Thyroid gland (tissue), 4 donors: ENCODE measurements around the gene SYT4.

Experiments
- CTCF ChIP-seq, 6 experiments: fragments of 200-600 bp in 3 of 6; fragments of 450-650 bp in 3 of 6; sonication (generic) in 3 of 6; IDR thresholded peaks; one replicate each; pipeline ENCODE4 v1.5.1; 2016 to 2019; ENCODE audit warnings: antibody characterized with exemption in 6 of 6, mild to moderate bottlenecking in 2 of 6, inconsistent platforms in 1 of 6, moderate library complexity in 1 of 6
- POLR2A ChIP-seq, 2 donors: fragments of 450-650 bp; IDR thresholded peaks; one replicate each; pipeline ENCODE4 v1.6.1; 2017; ENCODE audit warnings: antibody characterized with exemption in 2 of 2, mild to moderate bottlenecking in 2 of 2, moderate library complexity in 1 of 2

GRCh38 chr18:43220691-43221090, 56.6 kb downstream of the SYT4 start:
- TF ChIP-seq CTCF (IDR thresholded peaks at IDR 0.05) (no peak), POLR2A (IDR thresholded peaks at IDR 0.05) (no peak)
